Testis (tissue), 2 donors: Measurements from ENCODE around the gene NCAM1.

ENCODE experiments used
- POLR2A ChIP-seq: fragments of 450-650 bp; IDR thresholded peaks from one replicate; pipeline ENCODE4 v1.6.1; 2017; ENCODE audit warnings: antibody characterized with exemption, mild to moderate bottlenecking, moderate library complexity
- TF ChIP-seq, protein P1 (sequence below), 3 experiments: fragments of 450-650 bp in 2 of 3; fragments of 200-600 bp in 1 of 3; sonication (generic) in 1 of 3; IDR thresholded peaks; one replicate each; pipeline ENCODE4 v1.5.1; 2016 to 2019; ENCODE audit warnings: antibody characterized with exemption in 3 of 3, mild to moderate bottlenecking in 2 of 3, moderate library complexity in 1 of 3

DNA sequence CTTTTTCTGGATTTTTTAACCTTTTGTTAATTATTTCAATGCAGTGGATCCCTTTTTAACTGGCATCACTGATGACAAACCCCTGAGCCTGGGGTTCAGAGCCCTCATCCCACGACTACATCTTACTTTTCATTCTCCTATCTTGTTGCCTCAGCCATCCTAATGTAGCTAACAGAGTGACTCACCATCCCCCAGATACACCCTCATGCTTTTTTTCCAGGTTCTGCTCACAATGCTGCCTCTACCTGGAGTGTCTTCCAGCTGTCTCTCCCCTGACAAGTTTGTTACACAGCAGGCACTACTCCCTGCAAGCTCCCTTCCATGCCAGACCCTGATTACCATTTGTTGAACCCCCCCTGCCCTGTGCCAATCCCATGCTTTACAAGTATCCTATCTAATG lies 135.4 kb downstream of the NCAM1 start:
- TF ChIP-seq POLR2A, result no peak
- TF ChIP-seq, protein P1, sequence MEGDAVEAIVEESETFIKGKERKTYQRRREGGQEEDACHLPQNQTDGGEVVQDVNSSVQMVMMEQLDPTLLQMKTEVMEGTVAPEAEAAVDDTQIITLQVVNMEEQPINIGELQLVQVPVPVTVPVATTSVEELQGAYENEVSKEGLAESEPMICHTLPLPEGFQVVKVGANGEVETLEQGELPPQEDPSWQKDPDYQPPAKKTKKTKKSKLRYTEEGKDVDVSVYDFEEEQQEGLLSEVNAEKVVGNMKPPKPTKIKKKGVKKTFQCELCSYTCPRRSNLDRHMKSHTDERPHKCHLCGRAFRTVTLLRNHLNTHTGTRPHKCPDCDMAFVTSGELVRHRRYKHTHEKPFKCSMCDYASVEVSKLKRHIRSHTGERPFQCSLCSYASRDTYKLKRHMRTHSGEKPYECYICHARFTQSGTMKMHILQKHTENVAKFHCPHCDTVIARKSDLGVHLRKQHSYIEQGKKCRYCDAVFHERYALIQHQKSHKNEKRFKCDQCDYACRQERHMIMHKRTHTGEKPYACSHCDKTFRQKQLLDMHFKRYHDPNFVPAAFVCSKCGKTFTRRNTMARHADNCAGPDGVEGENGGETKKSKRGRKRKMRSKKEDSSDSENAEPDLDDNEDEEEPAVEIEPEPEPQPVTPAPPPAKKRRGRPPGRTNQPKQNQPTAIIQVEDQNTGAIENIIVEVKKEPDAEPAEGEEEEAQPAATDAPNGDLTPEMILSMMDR (IDR thresholded peaks at IDR 0.05), result no peak
